ENCODE data around the gene MMEL1. TPM values are rescaled to one million over a fixed set of nuclear protein-coding genes. Genes with fewer than 3 reads are reported as not detected.

The MMEL1 gene
- total and polyA plus RNA-seq, 11 donors, result 0.30 to 2.6 (median 0.97) TPM; not detected in 5

GRCh38 chr1:2637442-2638145, 4.8 kb upstream of the MMEL1 start:
- WGBS, 4 donors, result 63 to 79% (median 77%) methylated on average over 6 to 10 of the region's 10 CpGs
- DNase-seq (peak in 1 of 5 donors; percentile 27), ATAC-seq (no peak)
- Histone ChIP-seq H3K27me3 (peaks cover 0 to 27% (median 3%) of the 10 kb centered on the region in 9 donors), H3K9me3 (peaks cover 0 to 11% (median 7%) of the 10 kb centered on the region in 12 donors), H3K4me3 (no peak overlapping the region), H3K27ac (no peak overlapping the region), H3K36me3 (no peaks in the 10 kb centered on the region), H3K4me1 (peaks cover 0 to 29% (median 10%) of the 10 kb centered on the region in 12 donors)
- intact Hi-C loops (cut with DNase I), result loop anchor here in 1 of 10 donors (10.0 kb wide), 1 partner anchor 53 kb away; the partner anchor contains the start of gene PRXL2B
- no peak for TF ChIP-seq CTCF (IDR thresholded peaks at IDR 0.05)
- no peak for TF ChIP-seq POLR2A (IDR thresholded peaks at IDR 0.05)

GRCh38 chr1:2636733-2637132, 3.9 kb upstream of the MMEL1 start:
- 90 to 96% (median 93%) methylated on average over 6 to 7 of the region's 7 CpGs for WGBS, 4 donors
- Histone ChIP-seq H3K9me3 (peaks cover 0 to 11% (median 7%) of the 10 kb centered on the region in 12 donors), H3K27ac (no peak overlapping the region), H3K4me3 (no peak overlapping the region), H3K36me3 (no peaks in the 10 kb centered on the region), H3K27me3 (peaks cover 0 to 36% (median 8%) of the 10 kb centered on the region in 9 donors), H3K4me1 (peaks cover 0 to 20% (median 2%) of the 10 kb centered on the region in 12 donors)
- ATAC-seq, result no peak
- TF ChIP-seq POLR2A (IDR thresholded peaks at IDR 0.05) (no peak), CTCF (IDR thresholded peaks at IDR 0.05) (no peak)
- no peak for DNase-seq
- intact Hi-C loops (cut with DNase I), result loop anchor here in 1 of 10 donors (10.0 kb wide), 1 partner anchor 52 kb away; the partner anchor contains the start of gene PRXL2B

DNA sequence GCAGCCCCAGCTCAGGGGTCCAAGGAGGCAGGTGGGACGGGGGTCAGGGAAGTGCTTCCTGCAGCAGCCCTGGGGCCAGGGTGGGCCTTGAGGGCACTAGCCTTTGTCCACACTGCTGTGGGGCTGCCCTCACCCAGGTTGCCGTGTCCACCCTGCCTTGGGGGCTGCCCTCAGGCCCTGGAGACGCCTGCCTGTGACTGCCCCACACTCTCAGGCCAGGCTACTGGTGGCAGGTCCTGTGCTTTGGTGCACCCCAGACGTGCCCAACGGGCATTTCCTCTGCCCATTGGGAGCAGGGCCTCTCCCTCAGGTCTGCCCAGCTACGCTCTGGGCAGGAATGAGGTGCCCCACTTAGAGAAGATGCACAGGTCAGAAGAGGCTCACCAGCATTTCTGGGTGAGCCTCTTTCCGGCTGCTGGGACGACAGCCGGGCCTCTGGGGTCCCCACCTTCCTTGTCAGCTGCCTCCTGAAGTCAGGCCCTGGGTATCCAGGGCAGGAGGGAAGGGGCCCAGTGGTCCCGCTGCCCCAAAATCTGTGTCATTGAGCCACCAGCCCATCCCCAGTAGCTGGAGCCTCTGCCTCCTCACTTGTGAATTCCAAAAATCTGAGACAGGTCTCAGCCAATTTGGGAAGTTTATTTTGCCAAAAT, 2.7 kb upstream of the MMEL1 start:
- TF ChIP-seq POLR2A (IDR thresholded peaks at IDR 0.05) (no peak), CTCF (IDR thresholded peaks at IDR 0.05) (no peak)
- H3K4me1 ChIP-seq, result peaks cover 0 to 15% (median 0%) of the 10 kb centered on the region in 12 donors
- H3K27ac ChIP-seq, result no peak overlapping the region
- no peak for ATAC-seq
- intact Hi-C loops (cut with DNase I), result loop anchor here in 1 of 10 donors (10.0 kb wide), 1 partner anchor 51 kb away; the partner anchor contains the start of gene PRXL2B
- 83 to 90% (median 85%) methylated on average over 10 of the region's 10 CpGs for WGBS, 4 donors
- H3K36me3 ChIP-seq, result no peaks in the 10 kb centered on the region
- H3K4me3 ChIP-seq, result no peak overlapping the region
- H3K9me3 ChIP-seq, result peaks cover 0 to 11% (median 7%) of the 10 kb centered on the region in 12 donors
- DNase-seq, result peak in 1 of 5 donors; percentile 33
- H3K27me3 ChIP-seq, result peaks cover 0 to 40% (median 12%) of the 10 kb centered on the region in 9 donors

All from heart left ventricle (tissue), 16 donors.